HG03159 (cell line): ENCODE data around the gene LRMDA.

ENCODE experiments used
- ATAC-seq: cut with Tn5 transposase; IDR thresholded peaks from one replicate; pipeline ENCODE4 v1.9.1; 2021; ENCODE audit warnings: mild to moderate bottlenecking, moderate library complexity; ENCODE audit not compliant: unreplicated experiment

Gene LRMDA

GRCh38 chr10:75632805-75633462 is 201.5 kb downstream of the LRMDA start:
- no peak for ATAC-seq

- no peak for ATAC-seq
These were observed 202.1 kb downstream of the LRMDA start for GRCh38 chr10:75633568-75633967.

GRCh38 chr10:75634947-75635346 is 203.5 kb downstream of the LRMDA start:
- ATAC-seq = no peak

- ATAC-seq = no peak
These were observed 207.3 kb downstream of the LRMDA start for GRCh38 chr10:75638752-75639151.

- no peak for ATAC-seq
These were observed 208.3 kb downstream of the LRMDA start for GRCh38 chr10:75639736-75640135.

GRCh38 chr10:75640381-75640780 is 209.0 kb downstream of the LRMDA start:
- no peak for ATAC-seq

GRCh38 chr10:75640803-75641202 is 209.4 kb downstream of the LRMDA start:
- no peak for ATAC-seq

GRCh38 chr10:75643405-75643804 is 212.0 kb downstream of the LRMDA start:
- ATAC-seq = no peak

- no peak for ATAC-seq
These were observed 212.7 kb downstream of the LRMDA start for GRCh38 chr10:75643944-75644692.

GRCh38 chr10:75645704-75646103 is 214.3 kb downstream of the LRMDA start:
- no peak for ATAC-seq

GRCh38 chr10:75646218-75646915 is 214.9 kb downstream of the LRMDA start:
- no peak for ATAC-seq

- no peak for ATAC-seq
These were observed 215.5 kb downstream of the LRMDA start for GRCh38 chr10:75646916-75647315.

GRCh38 chr10:75647675-75648074 is 216.3 kb downstream of the LRMDA start:
- ATAC-seq = no peak

- no peak for ATAC-seq
These were observed 216.9 kb downstream of the LRMDA start for GRCh38 chr10:75648351-75648750.

- ATAC-seq = no peak
These were observed 217.4 kb downstream of the LRMDA start for GRCh38 chr10:75648854-75649253.

- ATAC-seq = no peak
These were observed 218.0 kb downstream of the LRMDA start for GRCh38 chr10:75649466-75649865.

GRCh38 chr10:75650648-75651047 is 219.2 kb downstream of the LRMDA start:
- ATAC-seq = no peak

- ATAC-seq = no peak
These were observed 220.0 kb downstream of the LRMDA start for GRCh38 chr10:75651417-75651816.

- ATAC-seq = no peak
These were observed 220.8 kb downstream of the LRMDA start for GRCh38 chr10:75652146-75652740.

GRCh38 chr10:75653761-75654160 is 222.3 kb downstream of the LRMDA start:
- no peak for ATAC-seq

GRCh38 chr10:75654171-75654771 is 222.8 kb downstream of the LRMDA start:
- ATAC-seq = no peak
